ENCODE data around the gene TMCC1.
"Not testable (repeated sequence)": the region's sequence is repeated elsewhere in the genome, so short reads cannot be mapped to it uniquely, and the experiment has no call there.

The TMCC1 gene

GRCh38 chr3:129893581-129894070, at the start of gene TMCC1:
Gene TMCC1 (minus strand): TSS chr3:129893711.
- peak; percentile 93 for DNase-seq

- no peak for DNase-seq
Measured at GRCh38 chr3:129943020-129943419, 49.5 kb upstream of the TMCC1 start.

- DNase-seq: peak; percentile 25
Measured at GRCh38 chr3:129942296-129942695, 48.8 kb upstream of the TMCC1 start.

- no peak for DNase-seq
Measured at GRCh38 chr3:129940086-129940485, 46.6 kb upstream of the TMCC1 start.

GRCh38 chr3:129938140-129938930, 44.8 kb upstream of the TMCC1 start:
- no peak for DNase-seq

GRCh38 chr3:129937717-129938116, 44.2 kb upstream of the TMCC1 start:
- DNase-seq: no peak

GRCh38 chr3:129936757-129937156, 43.2 kb upstream of the TMCC1 start:
- DNase-seq: peak; percentile 4

GRCh38 chr3:129934234-129935123, 41.0 kb upstream of the TMCC1 start:
- peak; percentile 46 for DNase-seq

GRCh38 chr3:129933471-129933870, 40.0 kb upstream of the TMCC1 start:
- no peak for DNase-seq

- DNase-seq: no peak
Measured at GRCh38 chr3:129929383-129929782, 35.9 kb upstream of the TMCC1 start.

GRCh38 chr3:129927072-129927471, 33.6 kb upstream of the TMCC1 start:
- DNase-seq: no peak

GRCh38 chr3:129919806-129920205, 26.3 kb upstream of the TMCC1 start:
- no peak for DNase-seq

GRCh38 chr3:129919357-129919756, 25.8 kb upstream of the TMCC1 start:
- DNase-seq: no peak

- no peak for DNase-seq
Measured at GRCh38 chr3:129918461-129918860, 24.9 kb upstream of the TMCC1 start.

- no peak for DNase-seq
Measured at GRCh38 chr3:129917423-129918007, 24.0 kb upstream of the TMCC1 start.

GRCh38 chr3:129913618-129914017, 20.1 kb upstream of the TMCC1 start:
- DNase-seq: no peak

GRCh38 chr3:129911261-129911861, 17.9 kb upstream of the TMCC1 start:
- DNase-seq: no peak

GRCh38 chr3:129909235-129909634, 15.7 kb upstream of the TMCC1 start:
- not testable (repeated sequence) for DNase-seq

- no peak for DNase-seq
Measured at GRCh38 chr3:129908417-129908816, 14.9 kb upstream of the TMCC1 start.

- DNase-seq: not testable (repeated sequence)
Measured at GRCh38 chr3:129901272-129901671, 7.8 kb upstream of the TMCC1 start.

- no peak for DNase-seq
Measured at GRCh38 chr3:129897026-129897425, 3.5 kb upstream of the TMCC1 start.

GRCh38 chr3:129892857-129893580, 492 bp downstream of the TMCC1 start:
- peak; percentile 81 for DNase-seq
